Activated CD4-positive, alpha-beta memory T cell treated with anti-CD3 and anti-CD28 coated beads for 36 hours (primary cell): ENCODE data around the gene IQSEC3. TPM values are rescaled to one million over a fixed set of nuclear protein-coding genes. Genes with fewer than 3 reads are reported as not detected.

Experiments used
- CTCF ChIA-PET: fragments of 350-600 bp; sonication (Branson Sonifier 250); formaldehyde crosslinking; loops from one replicate; lab custom pipeline; 2021; ENCODE audit warnings: antibody characterized with exemption, inconsistent platforms; lab: Charles Lee
- POLR2A ChIA-PET: fragments of 350-600 bp; sonication (Branson Sonifier 250); formaldehyde crosslinking; loops from one replicate; lab custom pipeline; 2021; ENCODE audit warnings: antibody characterized with exemption; lab: Charles Lee
- DNase-seq: peaks from one replicate; pipeline ENCODE4 v3.0.0-alpha.2; 2020
- H3K27ac Mint-ChIP-seq: one replicate; pipeline ENCODE4 v1.8.0; 2021; ENCODE audit warnings: mixed read lengths
- H3K27me3 Mint-ChIP-seq: one replicate; pipeline ENCODE4 v1.8.0; 2021; ENCODE audit warnings: mixed read lengths
- H3K36me3 Mint-ChIP-seq: one replicate; pipeline ENCODE4 v1.8.0; 2021; ENCODE audit warnings: mixed read lengths
- H3K4me1 Mint-ChIP-seq: one replicate; pipeline ENCODE4 v1.8.0; 2021; ENCODE audit warnings: low read depth, mixed read lengths
- H3K4me3 Mint-ChIP-seq: one replicate; pipeline ENCODE4 v1.8.0; 2021; ENCODE audit warnings: mild to moderate bottlenecking, mixed read lengths
- H3K9me3 Mint-ChIP-seq: one replicate; pipeline ENCODE4 v1.8.0; 2021; ENCODE audit warnings: mixed read lengths
- intact Hi-C: fragments of 100-400 bp; cut with micrococcal nuclease; formaldehyde crosslinking; loops from one replicate; pipeline ENCODE4 v1.15.1; 2023
- total RNA-seq, 2 experiments: library from RNA; stranded (reverse); gene quantifications; one replicate each; pipeline ENCODE4 v1.2.3, GENCODE V29; 2021

IQSEC3 gene
- total RNA-seq, 2 experiments from 2014 or later: 0.17 to 0.29 TPM

DNA sequence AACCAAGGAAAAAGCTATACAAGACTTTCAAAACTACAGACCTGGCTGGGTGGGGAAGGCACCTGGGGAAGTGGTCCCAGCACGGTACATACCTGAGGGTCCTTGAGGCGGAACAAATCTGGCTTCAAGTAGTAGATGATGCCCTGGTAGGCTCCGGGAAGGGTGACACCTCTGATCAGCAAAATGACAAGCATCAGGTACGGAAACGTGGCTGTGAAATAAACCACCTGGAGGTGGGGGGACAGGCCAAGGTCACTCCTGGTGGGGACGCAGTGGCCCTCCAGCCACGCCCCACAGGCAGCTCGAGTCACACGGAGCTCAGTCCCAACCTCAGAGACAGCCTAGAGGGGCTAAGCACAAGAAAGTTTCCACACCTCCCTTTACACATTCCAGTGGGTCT is 132.1 kb downstream of the IQSEC3 start:
- H3K27ac Mint-ChIP-seq: no peak overlapping the region
- H3K36me3 Mint-ChIP-seq: no peaks in the 10 kb centered on the region
- no peak overlapping the region for H3K4me3 Mint-ChIP-seq
- H3K9me3 Mint-ChIP-seq: no peaks in the 10 kb centered on the region
- intact Hi-C loops: no loop called here
- ChIA-PET POLR2A (no interaction called here), CTCF (interaction anchor here (0.9 to 1.0 kb wide), 2 partner anchors 21 kb away, joined by 3 read pairs; no protein-coding TSS in a partner anchor)
- H3K27me3 Mint-ChIP-seq: peaks cover 20% of the 10 kb centered on the region
- peaks cover 2% of the 10 kb centered on the region for H3K4me1 Mint-ChIP-seq
- DNase-seq: no peak

DNA sequence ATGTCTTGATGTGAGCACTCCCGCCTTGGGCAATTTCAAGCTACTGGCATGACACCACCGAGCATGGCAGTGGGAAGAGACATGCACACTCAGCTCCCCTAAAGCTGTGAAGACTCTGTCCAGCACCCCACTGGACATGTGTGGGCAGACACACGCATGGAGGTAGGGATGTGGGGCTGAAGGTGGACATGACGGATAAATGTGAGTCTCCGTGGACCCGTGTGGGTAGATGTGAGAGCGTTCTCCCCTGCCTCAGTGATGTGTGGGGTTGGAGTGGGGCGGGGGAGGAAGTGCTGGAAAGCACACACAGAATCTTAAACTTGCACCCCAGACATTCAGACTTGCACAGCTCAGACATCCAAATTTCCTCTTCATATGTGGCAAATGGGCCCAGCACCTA is 134.8 kb downstream of the IQSEC3 start:
- Mint-ChIP-seq H3K27me3 (peaks cover 41% of the 10 kb centered on the region), H3K9me3 (no peaks in the 10 kb centered on the region), H3K36me3 (no peaks in the 10 kb centered on the region), H3K4me1 (peaks cover 2% of the 10 kb centered on the region), H3K27ac (no peak overlapping the region), H3K4me3 (no peak overlapping the region)
- intact Hi-C loops: no loop called here
- CTCF ChIA-PET: interaction anchor here (0.7 kb wide), 1 partner anchor 19 kb away, joined by 4 read pairs; no protein-coding TSS in a partner anchor
- POLR2A ChIA-PET: no interaction called here
- no peak for DNase-seq

DNA sequence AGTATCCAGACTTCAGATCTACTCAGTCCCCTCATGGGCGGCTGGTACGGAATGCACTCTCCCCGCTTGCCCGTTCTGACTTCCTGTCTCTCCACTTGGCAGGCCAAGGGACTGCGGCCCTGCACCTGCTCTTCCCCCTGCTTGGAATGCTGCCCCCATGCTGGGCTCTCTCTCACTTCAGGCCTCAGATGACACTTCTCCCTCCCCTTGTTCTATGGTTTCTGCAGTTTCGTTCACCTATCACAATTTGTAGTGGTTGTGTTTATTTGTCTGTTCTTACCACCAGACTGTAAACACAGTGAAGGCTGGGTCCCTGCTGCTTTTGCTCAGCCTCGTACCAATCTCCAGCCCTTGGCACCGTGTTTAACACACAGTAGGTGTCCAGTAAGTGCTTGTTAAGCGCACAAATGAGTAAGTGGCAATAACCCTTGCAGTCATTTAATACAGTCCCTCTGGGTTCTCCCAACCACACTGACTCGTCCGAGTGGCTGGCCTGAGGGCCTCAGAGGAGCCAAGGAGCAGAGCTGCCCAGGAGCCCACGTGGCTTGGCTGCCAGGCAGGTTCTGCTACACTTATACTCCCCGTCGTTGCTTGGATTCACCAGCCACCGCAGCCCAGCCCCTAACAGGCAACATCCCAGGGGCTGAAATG is 135.6 kb downstream of the IQSEC3 start:
- ChIA-PET CTCF (interaction anchor here (0.7 to 1.2 kb wide), 2 partner anchors 11 to 18 kb away, joined by 3 to 4 read pairs; no protein-coding TSS in a partner anchor), POLR2A (no interaction called here)
- H3K27me3 Mint-ChIP-seq: peaks cover 45% of the 10 kb centered on the region
- H3K27ac Mint-ChIP-seq: no peak overlapping the region
- intact Hi-C loops: no loop called here
- no peaks in the 10 kb centered on the region for H3K36me3 Mint-ChIP-seq
- H3K4me3 Mint-ChIP-seq: no peak overlapping the region
- DNase-seq: no peak
- H3K9me3 Mint-ChIP-seq: no peaks in the 10 kb centered on the region
- H3K4me1 Mint-ChIP-seq: peaks cover 2% of the 10 kb centered on the region

DNA sequence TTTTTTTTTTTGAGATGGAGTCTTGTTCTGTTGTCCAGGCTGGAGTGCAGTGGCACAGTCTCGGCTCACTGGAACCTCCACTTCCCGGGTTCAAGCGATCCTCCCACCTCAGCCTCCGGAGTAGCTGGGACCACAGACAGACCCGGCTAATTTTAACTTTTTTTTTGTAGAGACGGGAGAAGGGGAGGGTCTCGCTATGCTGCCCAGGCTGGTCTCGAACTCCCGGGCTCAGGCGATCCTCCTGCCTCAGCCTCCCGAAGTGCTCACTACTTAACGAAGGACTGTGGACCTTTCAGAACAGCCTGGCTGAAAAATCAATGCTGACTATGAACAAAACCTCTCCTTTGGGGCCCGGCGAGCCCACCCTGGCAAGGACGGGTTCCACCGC is 136.5 kb downstream of the IQSEC3 start:
- H3K9me3 Mint-ChIP-seq: no peaks in the 10 kb centered on the region
- no peak for DNase-seq
- H3K4me3 Mint-ChIP-seq: no peak overlapping the region
- no peak overlapping the region for H3K27ac Mint-ChIP-seq
- H3K4me1 Mint-ChIP-seq: peaks cover 2% of the 10 kb centered on the region
- POLR2A ChIA-PET: no interaction called here
- CTCF ChIA-PET: interaction anchor here (1.2 kb wide), 1 partner anchor 10 kb away, joined by 3 read pairs; no protein-coding TSS in a partner anchor
- H3K36me3 Mint-ChIP-seq: no peaks in the 10 kb centered on the region
- intact Hi-C loops: no loop called here
- H3K27me3 Mint-ChIP-seq: peaks cover 45% of the 10 kb centered on the region

DNA sequence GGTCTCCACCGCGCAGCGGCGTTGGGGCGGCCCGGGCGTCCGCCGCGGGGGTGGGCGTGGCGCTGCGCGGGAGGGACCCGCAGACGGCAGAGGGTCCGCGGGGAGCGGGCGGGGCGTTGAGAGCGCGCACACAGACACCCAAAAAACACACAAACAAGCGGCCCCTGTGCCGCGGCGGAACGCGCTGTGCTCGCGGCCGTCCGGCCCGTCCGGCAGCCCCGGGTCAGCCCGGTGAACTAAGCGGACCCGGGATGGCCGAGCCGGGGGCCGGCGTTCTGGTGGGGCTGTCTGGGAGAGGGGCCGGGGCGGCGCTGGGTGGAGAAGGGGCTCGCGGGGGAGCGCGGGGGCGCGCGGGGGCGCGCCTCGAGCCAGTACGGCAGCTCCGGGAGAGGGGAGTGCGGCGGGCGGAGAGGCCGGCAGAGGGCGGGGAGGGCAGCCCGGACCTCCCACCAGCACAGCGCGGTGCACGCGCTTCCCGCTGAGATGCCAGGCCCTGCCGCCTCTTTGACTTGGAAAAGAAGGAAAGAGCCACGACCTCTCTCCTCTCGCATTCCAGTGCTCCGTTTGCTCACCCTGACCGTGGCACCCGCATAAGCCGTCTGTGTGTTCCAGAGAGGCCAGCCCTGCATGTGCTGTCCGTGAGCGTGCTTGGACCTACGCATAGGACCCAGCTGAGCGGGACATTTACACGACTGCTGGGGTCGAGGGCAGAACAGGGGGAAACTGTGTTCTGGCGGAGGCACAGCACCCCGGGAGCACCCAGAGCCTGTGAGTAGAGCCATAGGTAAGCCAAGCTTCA is 137.1 kb downstream of the IQSEC3 start:
- H3K4me3 Mint-ChIP-seq: no peak overlapping the region

DNA sequence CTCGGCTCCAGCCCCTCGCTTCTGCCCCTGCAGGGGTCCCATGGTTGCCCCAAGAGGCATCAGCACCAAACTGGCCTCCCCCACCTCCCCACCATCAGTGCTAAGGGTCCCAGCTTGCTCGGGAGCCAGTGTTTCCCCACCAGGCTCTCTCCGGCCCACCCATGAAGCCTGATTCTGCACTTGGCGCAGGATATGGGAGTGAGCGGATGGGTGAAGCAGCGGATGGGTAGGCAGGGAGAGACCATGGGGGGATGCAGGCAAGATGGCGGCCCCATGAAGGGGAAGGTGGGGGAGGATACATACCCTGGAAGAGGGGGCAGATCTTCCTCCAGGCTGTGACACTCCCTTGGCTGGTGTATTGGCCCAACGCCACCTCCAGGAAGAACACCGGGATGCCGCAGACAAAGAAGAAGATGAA is 137.7 kb downstream of the IQSEC3 start:
- POLR2A ChIA-PET: no interaction called here
- CTCF ChIA-PET: no interaction called here
- no peak overlapping the region for H3K27ac Mint-ChIP-seq

More for the DNA sequence above, 137.1 kb downstream of the IQSEC3 start:
- Mint-ChIP-seq H3K4me1 (peaks cover 2% of the 10 kb centered on the region), H3K36me3 (no peaks in the 10 kb centered on the region), H3K27ac (no peak overlapping the region), H3K9me3 (no peaks in the 10 kb centered on the region), H3K27me3 (peaks cover 45% of the 10 kb centered on the region)
- POLR2A ChIA-PET: no interaction called here
- CTCF ChIA-PET: interaction anchor here (1.2 kb wide), 1 partner anchor 9 kb away, joined by 3 read pairs; no protein-coding TSS in a partner anchor
- intact Hi-C loops: no loop called here
- no peak for DNase-seq

DNA sequence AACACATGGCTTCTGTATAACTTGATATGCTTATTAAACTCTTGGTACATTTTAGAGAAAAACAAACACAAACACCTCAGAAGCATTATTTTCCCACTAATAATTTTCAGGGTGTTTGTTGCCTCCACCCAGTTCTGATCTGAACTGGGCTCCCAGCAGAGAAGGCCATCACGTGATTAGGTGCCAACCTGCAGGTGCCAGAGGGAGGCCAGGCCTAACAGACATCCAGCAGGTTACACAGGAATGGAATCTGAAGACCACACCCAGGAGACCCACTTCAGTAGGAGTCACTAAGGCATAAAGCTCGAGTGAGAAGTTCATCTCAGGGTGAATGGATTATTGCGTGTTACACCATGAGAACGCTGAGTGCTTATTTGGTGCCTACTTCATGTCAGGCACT is 138.5 kb downstream of the IQSEC3 start:
- ChIA-PET POLR2A (no interaction called here), CTCF (no interaction called here)
- intact Hi-C loops: no loop called here
- H3K4me1 Mint-ChIP-seq: peaks cover 2% of the 10 kb centered on the region
- DNase-seq: no peak
- H3K27ac Mint-ChIP-seq: no peak overlapping the region
- H3K9me3 Mint-ChIP-seq: no peaks in the 10 kb centered on the region
- H3K27me3 Mint-ChIP-seq: peaks cover 52% of the 10 kb centered on the region
- H3K36me3 Mint-ChIP-seq: no peaks in the 10 kb centered on the region
- H3K4me3 Mint-ChIP-seq: no peak overlapping the region

More for the DNA sequence above, 137.7 kb downstream of the IQSEC3 start:
- H3K27me3 Mint-ChIP-seq: peaks cover 49% of the 10 kb centered on the region
- no peak for DNase-seq
- H3K4me1 Mint-ChIP-seq: peaks cover 2% of the 10 kb centered on the region
- H3K9me3 Mint-ChIP-seq: no peaks in the 10 kb centered on the region
- no peak overlapping the region for H3K4me3 Mint-ChIP-seq
- no peaks in the 10 kb centered on the region for H3K36me3 Mint-ChIP-seq
- intact Hi-C loops: no loop called here

DNA sequence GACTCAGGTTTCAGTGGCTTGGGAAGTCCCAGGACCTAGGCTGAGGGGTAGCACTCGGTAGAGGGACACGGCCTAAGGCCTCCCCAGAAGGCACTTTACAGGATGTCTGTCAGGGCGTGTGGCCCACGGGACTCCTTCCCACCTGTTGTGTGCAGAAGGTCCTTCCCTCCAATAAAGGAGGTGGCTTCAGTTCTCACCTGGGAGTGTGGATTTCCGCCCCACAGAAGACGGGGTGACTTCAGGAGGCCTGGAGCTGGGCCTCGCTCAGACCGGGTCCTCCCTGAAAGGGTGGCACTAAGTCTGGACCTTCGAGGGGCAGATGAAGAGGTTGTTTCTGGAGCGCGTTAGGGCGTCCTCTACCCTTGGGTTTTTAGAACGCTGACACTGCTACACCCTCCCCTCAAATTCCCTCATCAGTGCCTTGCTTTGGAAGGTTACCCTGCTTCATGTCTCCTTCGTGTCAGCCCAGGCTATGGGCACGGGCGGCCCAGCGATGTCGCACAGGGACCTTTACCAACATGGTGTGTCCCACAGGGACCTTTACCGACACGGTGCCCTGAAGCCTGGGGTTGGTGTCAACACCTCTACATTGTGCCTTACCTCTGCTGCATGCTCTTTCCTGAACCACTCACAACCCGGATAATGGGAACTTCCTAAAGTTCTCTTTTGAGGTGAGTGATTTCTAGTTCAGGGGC is 140.3 kb downstream of the IQSEC3 start:
- no peak for DNase-seq
- intact Hi-C loops: no loop called here
- POLR2A ChIA-PET: no interaction called here

DNA sequence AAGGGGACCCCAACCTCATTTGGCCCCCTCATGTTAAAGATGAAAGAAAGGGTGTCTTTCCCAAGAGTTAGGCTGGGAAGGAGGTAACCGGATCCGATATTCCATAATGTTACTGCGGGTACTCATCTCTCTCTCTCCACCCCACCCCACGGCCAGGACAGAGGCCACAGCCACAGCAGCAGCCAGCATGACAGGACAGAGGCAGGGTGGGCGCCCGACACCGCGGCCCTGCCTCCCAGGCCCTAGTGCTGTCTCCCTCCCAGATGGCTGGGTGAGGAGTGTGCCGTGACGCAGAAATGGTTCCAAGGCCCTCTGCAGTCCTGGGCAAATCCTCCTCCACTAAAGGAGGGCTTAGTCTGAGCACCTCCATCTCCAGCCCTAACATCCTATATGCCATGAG is 141.2 kb downstream of the IQSEC3 start:
- H3K4me3 Mint-ChIP-seq: no peak overlapping the region
- CTCF ChIA-PET: no interaction called here
- peaks cover 2% of the 10 kb centered on the region for H3K4me1 Mint-ChIP-seq
- POLR2A ChIA-PET: no interaction called here
- H3K36me3 Mint-ChIP-seq: no peaks in the 10 kb centered on the region
- no peaks in the 10 kb centered on the region for H3K9me3 Mint-ChIP-seq
- intact Hi-C loops: no loop called here
- DNase-seq: no peak
- peaks cover 53% of the 10 kb centered on the region for H3K27me3 Mint-ChIP-seq
- no peak overlapping the region for H3K27ac Mint-ChIP-seq

More for the DNA sequence above, 140.3 kb downstream of the IQSEC3 start:
- H3K9me3 Mint-ChIP-seq: no peaks in the 10 kb centered on the region
- no peak overlapping the region for H3K4me3 Mint-ChIP-seq
- CTCF ChIA-PET: no interaction called here
- H3K36me3 Mint-ChIP-seq: no peaks in the 10 kb centered on the region
- H3K4me1 Mint-ChIP-seq: peaks cover 2% of the 10 kb centered on the region
- peaks cover 54% of the 10 kb centered on the region for H3K27me3 Mint-ChIP-seq
- no peak overlapping the region for H3K27ac Mint-ChIP-seq

DNA sequence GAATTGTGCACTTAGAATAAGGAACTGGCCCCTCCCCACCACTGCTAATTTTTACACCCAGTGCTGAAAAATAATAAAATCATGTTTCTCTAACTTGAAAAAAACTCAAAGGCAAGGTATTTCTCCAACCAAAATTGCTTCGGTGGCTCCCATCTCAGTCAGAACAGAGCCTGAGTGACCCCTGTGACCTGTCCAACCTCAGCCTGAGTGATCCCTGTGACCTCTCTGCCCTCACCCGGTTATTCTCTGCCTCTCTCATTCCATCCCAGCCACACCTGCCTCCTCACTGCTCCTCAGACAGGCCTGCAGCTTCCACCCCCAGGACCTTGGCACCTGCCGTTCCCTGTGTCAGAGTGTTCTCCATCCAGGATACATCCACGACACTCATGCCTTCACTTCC is 142.2 kb downstream of the IQSEC3 start:
- Mint-ChIP-seq H3K27me3 (peaks cover 63% of the 10 kb centered on the region), H3K27ac (no peak overlapping the region), H3K4me3 (no peak overlapping the region), H3K36me3 (no peaks in the 10 kb centered on the region), H3K4me1 (peaks cover 2% of the 10 kb centered on the region), H3K9me3 (no peaks in the 10 kb centered on the region)
- intact Hi-C loops: no loop called here
- DNase-seq: no peak
- POLR2A ChIA-PET: no interaction called here
- CTCF ChIA-PET: no interaction called here

DNA sequence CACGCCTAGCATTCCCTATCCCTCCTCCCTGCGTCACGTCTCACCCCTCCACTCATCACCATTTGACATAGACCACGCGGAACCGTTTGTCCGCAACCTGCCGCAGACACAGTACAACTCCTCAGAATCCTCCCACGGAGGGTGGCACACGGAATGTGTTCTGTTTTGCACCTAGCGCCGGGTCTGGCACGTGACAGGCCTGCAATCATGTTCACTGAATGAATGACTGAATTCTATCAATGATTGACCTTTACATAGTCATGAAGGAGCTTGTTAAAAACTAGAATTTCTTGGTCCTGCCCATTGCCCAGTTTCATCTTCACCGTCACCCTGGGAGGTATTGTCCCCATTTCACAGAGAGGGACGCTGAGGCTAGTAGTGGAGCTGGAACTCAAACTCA is 142.7 kb downstream of the IQSEC3 start:
- no peak for DNase-seq
- Mint-ChIP-seq H3K27me3 (peaks cover 61% of the 10 kb centered on the region), H3K27ac (no peak overlapping the region), H3K4me3 (no peak overlapping the region), H3K36me3 (no peaks in the 10 kb centered on the region), H3K9me3 (no peaks in the 10 kb centered on the region), H3K4me1 (peaks cover 2% of the 10 kb centered on the region)
- intact Hi-C loops: no loop called here
- CTCF ChIA-PET: no interaction called here
- POLR2A ChIA-PET: no interaction called here

DNA sequence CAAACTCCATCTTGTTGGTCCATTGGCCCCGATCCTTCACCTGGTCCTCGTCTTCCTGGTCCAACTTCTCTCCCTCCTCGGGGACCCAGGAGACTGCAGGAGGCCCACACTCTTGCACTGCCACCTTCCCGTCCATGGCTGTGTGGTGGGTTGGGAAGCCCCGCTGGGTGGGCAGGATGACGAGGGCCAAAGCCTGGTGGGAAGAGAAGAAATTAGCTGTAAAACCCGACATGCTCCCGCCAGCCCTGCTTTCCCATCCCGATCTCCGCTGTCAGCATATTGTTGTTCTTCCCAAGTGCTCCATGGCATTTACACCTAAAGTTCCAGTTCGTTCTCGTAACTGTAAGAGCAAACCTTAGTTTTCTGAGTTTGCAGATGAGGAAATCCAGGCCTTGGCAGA is 143.3 kb downstream of the IQSEC3 start:
- POLR2A ChIA-PET: no interaction called here
- H3K27me3 Mint-ChIP-seq: peaks cover 60% of the 10 kb centered on the region

More for the DNA sequence above, 143.3 kb downstream of the IQSEC3 start:
- intact Hi-C loops: no loop called here
- Mint-ChIP-seq H3K36me3 (no peaks in the 10 kb centered on the region), H3K4me3 (no peak overlapping the region), H3K4me1 (peaks cover 2% of the 10 kb centered on the region), H3K27ac (no peak overlapping the region), H3K9me3 (no peaks in the 10 kb centered on the region)
- CTCF ChIA-PET: no interaction called here
- no peak for DNase-seq
